GM19328 (cell line): ENCODE data around the gene CCNT2.
"Not testable (repeated sequence)": the region's sequence is repeated elsewhere in the genome, so short reads cannot be mapped to it uniquely, and the experiment has no call there.

Experiments
- ATAC-seq: cut with Tn5 transposase; IDR thresholded peaks from one replicate; pipeline ENCODE4 v1.9.1; 2021; ENCODE audit warnings: mild to moderate bottlenecking, moderate library complexity; ENCODE audit not compliant: unreplicated experiment

Gene CCNT2

DNA sequence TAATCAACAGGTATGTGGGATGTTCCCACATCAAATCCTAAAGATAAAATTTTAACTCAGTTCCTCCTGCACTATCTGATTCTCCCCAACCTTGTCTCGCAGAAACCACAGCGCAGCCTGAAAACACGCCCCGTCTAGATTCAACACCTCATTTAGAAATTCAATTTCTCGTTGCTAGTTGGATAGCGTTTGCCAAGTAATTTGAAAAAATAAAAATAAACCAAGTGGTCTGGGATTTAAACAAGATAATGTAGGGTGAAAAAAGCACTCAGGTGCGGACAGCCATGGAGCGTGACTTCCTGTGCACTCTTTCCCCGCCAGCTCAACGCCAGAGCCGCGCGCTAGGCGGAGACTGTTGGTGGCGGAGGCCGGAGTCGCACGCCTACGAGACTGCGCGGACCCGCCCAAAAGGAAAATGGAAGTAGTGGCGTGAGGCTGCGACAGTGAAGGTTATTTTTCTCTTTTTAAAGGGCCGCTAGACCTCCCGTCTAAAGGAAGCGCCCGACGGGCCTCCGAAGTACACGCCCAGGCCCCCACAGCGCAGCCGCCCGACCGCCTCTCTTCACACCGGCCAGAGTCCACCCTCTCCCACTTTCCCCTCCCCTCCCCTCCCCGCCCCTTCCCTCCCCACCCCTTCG, 615 bp upstream of the CCNT2 start:
- peak; percentile 67 for ATAC-seq

DNA sequence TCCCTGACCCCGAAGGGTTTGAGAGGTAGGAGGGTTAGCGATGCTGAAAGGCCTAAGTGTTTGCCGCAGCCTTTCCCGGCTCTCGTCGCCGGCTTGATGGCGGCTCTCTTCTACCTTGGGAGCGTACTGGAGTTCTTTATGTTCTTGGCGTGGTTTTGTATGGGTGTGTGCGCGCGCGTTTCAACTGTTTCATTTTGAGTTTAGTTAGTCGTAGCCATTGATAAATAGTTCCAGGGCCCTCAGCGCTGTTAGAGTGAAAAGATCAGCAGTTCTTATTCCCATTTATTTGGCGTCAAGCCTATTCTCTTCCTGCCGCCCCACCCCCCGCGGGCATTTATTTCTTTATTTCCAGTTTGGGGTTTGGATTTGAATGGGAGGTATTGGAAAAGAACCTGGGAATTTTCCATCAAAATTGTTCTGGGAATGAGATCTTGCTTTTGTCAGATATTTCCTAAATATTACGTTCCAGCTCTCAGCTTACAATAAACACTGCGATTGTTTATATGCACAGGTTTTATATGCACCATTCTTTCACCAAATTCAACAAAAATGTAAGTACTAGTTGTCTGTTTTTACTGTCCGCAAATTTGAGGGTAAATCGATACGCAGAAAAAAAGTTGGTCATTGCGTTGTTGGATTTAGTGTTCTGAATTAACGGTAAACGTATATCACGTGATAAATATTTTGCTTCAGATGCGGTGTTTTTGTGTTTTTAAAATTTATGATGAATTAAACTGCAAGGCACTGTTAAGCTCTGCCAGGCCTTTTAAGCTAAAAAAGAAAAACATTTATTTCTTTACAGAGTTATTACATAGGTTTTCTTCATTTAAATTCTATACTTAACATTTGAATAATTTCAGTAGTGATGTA, 954 bp downstream of the CCNT2 start:
- ATAC-seq: no peak

DNA sequence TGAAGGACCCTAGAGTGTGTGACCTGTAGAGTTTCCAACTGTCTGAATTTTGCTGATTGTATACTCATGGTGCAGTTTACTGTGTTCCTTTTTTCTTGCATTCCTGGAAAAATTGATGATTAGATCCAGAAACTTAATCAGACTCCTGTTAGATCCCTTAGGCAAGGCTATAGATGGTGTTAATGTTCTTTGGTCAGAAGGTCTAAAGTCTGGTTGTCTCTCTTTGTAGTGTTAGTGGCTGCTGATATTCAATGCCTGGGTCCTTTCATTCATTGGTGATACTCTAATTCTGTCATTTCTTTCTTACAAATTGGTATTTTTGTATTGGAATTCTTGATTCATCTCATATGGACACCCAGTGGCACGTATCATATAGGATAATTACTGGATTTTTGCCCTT, 6.3 kb downstream of the CCNT2 start:
- no peak for ATAC-seq

DNA sequence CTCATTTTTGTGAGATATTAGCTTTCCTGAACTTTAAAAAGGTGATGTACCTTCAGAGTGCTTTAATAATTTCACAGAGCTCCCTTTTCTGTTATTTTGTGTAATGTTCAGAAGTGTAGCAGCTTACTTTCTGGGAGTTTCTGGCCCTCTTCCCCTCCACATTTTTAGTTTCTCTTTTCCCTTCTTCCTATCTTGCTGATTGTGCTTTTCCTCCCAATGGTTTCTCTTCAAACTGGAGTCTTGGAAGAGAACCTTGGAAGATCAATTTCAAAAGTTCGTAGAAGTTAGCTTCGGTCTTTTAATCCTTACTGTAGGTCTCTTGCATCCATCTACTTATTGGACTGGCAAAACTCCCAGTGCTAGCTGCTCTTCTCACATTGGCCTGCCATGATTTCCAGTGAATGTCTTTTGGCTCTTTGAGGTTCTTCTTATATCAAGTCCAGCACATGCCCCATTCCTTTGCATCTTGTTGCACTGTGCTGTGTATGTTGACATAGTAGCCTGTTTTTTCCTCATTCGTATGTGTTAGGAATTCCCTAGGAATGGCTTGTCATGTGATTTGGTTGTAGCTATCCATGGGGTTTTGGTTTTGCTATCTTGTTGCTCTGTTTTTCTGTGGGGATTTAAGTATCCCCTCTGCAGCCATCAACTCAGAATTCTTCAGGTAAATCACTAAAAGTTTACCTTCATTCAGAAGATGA, 7.8 kb downstream of the CCNT2 start:
- no peak for ATAC-seq

DNA sequence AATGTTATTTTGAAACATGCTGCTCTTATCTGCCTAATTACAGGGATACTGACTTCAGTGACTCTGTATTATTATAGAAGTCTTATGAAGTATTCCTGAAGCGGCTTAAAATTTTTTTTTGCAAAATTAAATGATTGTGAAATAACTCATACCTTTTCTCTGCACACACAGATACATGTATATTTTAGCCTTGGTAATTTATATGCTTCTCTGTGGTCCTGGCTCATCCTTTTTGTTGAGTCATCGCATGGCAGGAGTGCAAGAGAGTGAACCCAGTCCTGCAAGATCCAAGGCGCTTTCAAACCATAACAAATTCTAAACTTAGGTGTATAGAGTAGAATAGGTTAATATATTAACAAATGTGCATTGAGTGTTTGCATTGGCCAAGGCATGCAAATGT, 8.6 kb downstream of the CCNT2 start:
- no peak for ATAC-seq

DNA sequence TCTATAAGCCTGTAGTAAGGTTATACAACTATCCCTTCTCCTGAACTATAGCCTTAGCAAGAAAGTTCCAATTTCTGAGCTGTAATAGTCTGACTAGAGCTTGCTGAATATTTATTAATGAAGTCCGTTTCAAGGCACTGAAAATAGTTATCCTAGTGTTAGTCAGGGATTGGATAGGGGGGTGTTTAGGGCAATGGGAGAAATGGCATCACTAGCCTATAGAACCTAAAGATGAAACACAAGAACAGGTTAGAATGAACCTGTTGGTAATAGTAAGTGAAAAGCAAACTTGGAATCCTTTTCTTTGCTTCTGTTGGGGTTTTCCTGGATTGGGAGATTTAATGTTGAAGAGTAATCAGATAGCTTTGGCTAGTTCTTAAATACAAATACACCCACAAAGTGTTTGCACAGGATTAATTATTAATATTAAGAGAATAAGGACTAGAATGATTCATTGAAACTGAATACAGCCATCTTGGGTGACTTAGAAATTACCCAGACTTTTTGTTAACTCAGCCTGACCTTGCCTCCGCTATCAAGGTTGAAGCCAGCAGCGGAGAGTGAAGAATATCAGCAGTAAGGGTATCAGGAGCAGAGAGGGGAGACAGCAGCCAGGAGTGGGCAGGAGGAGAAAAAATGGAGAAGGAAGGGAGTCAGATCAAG, 14.4 kb downstream of the CCNT2 start:
- no peak for ATAC-seq

DNA sequence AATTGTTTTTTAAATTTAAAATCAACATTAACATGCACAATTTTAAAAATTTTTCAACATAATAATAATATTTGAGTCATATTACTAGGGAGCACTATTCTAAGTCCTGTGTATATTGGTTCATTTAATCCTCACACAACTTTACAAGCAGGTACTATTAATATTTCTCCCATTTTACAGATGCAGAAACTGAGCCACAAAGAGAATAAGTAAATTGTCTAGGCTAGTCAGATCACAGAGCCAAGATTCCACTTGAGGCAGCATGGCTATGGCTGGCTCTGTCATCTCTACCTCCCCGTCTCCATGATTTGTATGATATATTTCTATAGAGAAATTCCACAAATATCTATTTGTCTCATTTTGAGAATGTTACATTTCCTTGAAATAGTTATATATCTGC, 15.1 kb downstream of the CCNT2 start:
- ATAC-seq: no peak

DNA sequence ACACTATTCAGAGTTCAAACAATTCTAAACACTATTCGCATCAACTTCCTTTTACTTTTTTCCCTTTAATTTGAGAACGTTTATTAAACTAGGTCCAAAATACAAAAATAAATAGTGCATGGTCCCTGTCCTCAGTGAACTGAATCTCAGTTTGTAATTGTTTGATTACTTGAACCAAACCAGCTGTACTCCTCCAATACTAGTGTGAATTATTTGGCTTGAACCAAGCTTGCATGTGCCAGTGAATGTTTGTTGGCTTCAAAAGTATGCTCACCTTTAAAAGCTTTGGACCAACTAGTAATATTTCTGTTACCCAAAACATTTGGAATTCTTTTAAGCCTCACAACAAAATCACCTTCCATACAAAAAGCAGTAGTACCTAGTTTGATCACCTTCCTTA, 15.5 kb downstream of the CCNT2 start:
- no peak for ATAC-seq

DNA sequence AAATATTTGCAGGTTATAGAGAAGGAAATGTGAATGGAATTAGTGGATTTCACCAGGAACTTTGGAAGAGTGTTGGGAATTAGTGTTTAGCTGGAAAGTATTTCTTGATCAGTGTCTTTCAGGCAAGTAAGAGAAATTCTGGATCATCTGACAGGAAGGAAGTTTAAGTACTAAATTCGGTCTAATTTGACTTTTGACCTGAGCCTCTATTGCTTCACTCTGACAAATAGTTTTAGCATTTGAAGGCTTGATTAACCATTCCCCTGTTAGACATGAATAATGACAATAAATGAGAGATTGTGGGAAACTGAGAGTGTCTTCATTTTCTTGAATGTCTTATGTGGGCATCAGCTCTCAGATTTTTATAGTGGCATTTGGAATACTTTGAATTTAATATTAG, 16.0 kb downstream of the CCNT2 start:
- no peak for ATAC-seq

DNA sequence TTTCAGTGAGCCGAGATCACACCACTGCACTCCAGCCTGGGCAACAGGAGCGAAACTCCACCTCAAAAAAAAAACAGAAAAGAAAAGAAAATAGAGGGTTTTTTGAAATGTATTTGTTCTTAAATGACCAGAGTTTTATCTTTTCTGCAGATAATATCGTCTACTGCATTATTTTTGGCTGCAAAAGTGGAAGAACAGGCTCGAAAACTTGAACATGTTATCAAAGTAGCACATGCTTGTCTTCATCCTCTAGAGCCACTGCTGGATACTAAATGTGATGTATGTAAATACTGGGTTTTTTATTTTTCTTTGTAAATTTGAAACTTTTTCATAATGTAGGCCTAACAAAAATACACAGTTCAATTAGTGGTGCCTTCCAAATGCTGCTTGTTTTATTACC, 18.1 kb downstream of the CCNT2 start:
- no peak for ATAC-seq

DNA sequence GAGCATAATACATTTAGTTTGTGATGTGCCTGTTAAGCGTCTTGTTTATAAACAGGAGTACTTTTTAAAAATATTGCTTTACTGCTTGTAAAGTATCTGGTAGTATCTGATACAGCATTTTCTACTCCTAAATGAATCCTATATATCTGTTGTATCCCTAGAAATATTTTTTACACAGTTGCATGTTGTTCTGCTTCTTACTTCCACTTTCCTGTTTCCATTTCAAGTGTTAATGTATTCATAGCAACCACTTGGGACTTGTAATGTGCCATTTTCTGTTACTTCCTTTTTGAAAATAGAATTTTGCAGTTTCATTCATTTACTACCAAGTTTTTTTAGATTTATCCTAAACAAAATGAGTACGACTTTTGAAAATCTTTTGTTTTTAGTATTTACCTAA, 24.9 kb downstream of the CCNT2 start:
- no peak for ATAC-seq

DNA sequence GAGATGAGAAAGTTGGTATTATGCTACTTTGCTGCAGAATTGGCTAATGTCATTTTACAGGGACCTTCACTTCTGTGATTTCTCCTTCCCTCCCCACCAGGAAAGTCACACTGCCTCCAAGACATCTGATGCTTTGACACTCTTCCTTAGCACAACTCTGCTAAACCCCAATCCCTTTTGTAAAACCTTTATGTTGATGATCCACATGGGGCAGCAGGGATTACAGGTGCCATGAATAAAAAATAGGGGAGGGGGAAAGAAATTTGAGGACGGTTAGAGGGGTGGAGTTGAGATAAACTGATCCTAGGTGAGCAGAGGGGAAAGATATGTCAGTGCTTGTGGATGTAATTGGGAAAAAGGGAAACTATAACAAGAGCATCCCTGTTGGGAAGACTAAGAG, 26.4 kb downstream of the CCNT2 start:
- ATAC-seq: no peak

DNA sequence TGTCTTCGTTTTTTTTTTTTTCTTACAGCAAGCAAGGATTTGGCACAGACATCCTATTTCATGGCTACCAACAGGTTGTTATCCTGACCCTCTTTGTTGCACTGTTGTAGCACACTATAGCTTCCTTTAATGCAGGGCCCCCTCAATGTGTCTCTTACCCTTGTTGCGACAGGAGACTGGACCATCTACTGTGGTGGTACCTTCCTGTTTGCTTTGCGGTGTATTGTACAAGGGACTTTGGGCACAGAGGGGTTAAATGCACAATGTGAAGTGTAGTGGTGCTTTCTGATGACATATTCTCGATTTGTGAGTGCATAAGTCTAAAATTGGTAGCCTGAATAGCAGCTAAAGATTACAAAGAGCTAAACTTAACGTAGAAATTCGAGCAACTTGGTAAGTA, 27.5 kb downstream of the CCNT2 start:
- no peak for ATAC-seq

DNA sequence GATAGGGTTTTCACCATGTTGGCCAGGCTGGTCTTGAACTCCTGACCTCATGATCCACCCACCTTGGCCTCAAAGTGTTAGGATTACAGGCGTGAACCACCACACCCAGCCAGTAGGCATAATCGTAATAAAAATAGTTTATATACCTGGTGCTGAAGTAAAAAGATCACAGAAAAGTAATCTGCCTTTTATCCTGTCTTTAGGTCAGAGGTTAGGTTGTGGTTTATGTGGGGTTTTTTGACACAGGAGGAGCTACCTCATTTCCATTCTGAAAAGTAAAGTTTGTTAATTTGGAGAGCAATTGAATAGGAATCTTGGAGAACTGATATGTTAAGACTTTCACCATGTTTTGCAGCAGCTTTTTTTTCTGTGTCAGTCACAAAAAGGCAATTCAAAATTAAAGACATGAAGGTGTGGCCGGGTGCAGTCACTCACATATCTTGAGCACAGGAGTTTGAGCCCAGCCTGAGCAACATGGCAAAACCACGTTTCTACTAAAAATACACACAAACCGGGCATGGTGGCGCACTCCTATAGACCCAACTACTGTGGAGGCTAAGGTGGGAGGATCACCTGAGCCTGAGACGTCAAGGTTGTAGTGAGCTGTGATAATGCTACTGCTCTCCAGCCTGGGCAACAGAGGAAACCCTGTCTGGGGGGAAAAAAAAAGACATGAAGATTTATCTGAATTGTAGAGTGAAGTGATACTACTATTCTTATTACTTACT, 31.5 kb downstream of the CCNT2 start:
- ATAC-seq: no peak

DNA sequence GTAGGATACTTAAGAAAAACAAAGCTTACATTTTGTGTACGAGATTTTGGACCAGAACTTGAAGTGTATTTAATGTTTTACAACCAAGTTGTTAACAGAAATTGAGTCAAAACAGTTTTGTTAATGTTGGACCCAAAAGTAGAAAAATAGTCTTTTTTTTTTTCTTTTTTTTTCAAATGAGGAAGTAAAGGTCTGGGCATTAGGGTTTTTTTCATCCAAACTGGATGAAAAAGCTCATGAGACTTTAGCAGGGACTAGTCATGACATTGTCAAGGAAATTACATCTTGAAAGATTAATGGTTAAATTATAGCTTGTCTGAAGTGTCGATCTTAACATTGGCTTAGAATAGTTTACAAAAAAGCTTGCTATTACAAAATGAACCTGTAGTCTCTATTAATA, 32.3 kb downstream of the CCNT2 start:
- no peak for ATAC-seq

DNA sequence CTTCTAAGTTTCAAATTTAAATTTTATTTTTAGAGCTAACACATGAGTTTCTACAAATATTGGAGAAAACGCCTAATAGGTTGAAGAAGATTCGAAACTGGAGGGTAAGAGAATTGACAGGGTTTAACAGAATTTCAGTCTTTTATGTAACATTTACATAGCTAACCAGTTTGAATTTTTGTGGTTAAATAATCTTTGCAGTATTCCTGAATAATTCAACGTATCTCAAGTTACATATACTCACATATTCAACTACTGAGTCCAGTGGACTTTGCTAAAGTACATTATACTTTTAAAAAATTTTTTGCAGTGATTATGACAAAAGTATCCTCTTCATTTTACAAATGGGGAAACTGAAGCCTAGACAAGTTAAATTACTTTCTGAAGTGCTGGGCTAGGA, 34.0 kb downstream of the CCNT2 start:
- no peak for ATAC-seq

DNA sequence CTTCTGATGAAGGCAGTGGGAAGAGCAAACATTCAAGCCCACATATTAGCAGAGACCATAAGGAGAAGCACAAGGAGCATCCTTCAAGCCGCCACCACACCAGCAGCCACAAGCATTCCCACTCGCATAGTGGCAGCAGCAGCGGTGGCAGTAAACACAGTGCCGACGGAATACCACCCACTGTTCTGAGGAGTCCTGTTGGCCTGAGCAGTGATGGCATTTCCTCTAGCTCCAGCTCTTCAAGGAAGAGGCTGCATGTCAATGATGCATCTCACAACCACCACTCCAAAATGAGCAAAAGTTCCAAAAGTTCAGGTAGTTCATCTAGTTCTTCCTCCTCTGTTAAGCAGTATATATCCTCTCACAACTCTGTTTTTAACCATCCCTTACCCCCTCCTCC, 35.4 kb downstream of the CCNT2 start:
- no peak for ATAC-seq

DNA sequence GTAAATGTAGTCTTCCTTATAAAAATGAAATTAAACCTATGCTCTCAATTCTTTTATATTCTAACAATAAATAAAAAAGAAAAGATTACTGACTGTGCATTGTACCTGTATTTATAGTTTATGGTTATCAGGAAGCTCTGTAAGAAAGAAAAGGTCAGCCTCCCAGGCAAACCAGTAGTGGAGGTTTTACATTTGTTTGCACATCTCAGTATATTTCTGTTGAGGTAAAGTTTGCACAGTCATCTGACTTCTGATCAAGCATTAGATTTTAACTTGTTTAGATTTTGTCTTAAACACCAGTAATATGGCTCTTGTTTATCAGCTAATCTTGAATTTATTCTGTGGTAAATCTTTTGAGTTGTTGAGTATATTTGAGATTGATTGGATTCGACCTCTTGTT, 37.1 kb downstream of the CCNT2 start:
- ATAC-seq: no peak

DNA sequence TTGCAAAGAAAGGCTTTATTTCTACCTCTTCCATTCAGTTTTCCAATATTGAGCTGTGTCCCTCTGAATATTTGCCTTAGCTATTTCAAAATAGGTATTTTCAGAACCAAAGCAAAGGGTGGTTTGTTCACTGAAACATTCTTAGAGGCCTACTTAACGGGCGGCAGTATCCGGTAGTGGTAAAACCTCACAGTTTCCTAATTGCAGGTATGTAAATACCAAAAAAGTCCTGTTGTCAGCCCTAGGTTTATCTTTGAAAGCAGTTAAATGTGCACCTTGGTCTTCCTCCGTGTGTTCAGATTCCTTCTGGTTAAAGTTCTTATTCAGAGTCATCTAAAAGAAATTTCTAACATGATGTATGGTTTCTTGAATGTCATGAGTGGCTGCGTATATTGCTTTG, 38.9 kb downstream of the CCNT2 start:
- no peak for ATAC-seq

DNA sequence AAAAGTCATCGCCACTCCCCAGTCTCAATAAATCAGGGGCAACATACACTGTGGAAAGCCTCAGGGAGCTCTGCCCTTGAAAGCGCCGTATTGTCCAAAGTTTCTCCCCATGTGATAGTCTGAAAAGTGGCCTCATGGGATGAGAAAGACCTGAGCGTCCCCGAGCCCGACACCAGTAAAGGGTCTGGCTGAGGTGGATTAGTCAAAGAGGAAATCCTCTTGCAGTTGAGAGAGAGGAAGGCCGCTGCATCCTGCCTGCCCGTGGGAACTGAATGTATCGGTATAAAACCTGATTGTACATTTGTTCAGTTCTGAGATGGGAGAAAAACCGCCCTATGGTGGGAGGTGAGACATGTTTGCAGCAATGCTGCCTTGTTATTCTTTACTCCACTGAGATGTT, 48.5 kb downstream of the CCNT2 start:
- ATAC-seq: not testable (repeated sequence)
